Measurements from ENCODE around the gene DDX51.

DNA sequence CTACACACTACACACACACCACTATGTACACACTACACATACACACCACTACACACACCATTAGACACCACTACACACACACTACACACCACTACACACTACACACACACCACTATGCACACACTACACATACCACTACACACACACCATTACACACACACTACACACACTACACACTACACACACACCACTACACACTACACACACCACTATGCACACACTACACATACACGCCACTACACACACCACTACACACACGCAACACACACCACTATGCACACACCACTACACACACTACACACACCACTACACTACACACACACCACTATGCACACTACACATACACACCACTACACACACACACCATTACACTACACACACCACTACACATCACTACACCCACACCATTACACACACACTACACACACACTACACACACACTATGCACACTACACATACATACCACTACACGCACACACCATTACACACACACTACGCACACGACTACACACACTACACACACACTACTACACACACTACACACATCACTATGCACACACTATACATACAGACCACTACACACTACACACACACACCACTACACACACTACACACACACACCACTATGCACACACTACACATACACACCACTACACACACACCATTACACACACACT, 13.8 kb upstream of the DDX51 start:
- TF ChIP-seq, protein P1, sequence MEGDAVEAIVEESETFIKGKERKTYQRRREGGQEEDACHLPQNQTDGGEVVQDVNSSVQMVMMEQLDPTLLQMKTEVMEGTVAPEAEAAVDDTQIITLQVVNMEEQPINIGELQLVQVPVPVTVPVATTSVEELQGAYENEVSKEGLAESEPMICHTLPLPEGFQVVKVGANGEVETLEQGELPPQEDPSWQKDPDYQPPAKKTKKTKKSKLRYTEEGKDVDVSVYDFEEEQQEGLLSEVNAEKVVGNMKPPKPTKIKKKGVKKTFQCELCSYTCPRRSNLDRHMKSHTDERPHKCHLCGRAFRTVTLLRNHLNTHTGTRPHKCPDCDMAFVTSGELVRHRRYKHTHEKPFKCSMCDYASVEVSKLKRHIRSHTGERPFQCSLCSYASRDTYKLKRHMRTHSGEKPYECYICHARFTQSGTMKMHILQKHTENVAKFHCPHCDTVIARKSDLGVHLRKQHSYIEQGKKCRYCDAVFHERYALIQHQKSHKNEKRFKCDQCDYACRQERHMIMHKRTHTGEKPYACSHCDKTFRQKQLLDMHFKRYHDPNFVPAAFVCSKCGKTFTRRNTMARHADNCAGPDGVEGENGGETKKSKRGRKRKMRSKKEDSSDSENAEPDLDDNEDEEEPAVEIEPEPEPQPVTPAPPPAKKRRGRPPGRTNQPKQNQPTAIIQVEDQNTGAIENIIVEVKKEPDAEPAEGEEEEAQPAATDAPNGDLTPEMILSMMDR (IDR thresholded peaks at IDR 0.05; ENCODE audit: insufficient read depth, low read depth, low read length) = no peak
- TF ChIP-seq EZH2 (IDR thresholded peaks at IDR 0.05; ENCODE audit: insufficient read depth, low read length) = no peak

Measured in astrocyte (in vitro differentiated cells and primary cell).